ENCODE results near the gene PRRC2B. TPM values are rescaled to one million over a fixed set of nuclear protein-coding genes. Genes with fewer than 3 reads are reported as not detected.
A peak's percentile ranks its signal among the peaks of the same experiment; 100 is the strongest.

Gene PRRC2B
- total RNA-seq, 6 experiments from 2014 or later = 53.7 to 82.6 (median 57.3) TPM

DNA sequence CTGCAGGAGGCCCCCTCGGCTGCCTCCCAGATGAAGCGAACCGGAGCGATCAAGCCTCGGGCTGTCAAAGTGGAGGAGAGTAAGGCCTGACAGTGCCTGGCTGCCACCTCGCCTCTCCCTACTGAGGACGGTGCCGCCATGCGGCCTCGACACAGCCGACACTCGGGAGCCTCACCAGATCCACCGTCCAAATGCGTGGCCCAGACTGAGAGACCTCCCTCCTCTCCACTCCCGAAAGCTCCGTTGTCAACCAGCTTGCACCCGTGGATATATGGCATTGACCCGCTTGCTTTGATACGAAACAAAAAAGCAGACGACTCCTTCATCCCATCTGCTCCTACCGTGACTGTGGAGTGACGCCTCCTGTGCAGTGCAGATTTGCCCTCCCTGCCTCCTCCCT, 101.9 kb downstream of the PRRC2B start:
- no peak for ATAC-seq
- no peaks in the 10 kb centered on the region for H3K27me3 ChIP-seq
- peaks cover 0 to 74% (median 45%) of the 10 kb centered on the region in 4 donors for H3K36me3 ChIP-seq

DNA sequence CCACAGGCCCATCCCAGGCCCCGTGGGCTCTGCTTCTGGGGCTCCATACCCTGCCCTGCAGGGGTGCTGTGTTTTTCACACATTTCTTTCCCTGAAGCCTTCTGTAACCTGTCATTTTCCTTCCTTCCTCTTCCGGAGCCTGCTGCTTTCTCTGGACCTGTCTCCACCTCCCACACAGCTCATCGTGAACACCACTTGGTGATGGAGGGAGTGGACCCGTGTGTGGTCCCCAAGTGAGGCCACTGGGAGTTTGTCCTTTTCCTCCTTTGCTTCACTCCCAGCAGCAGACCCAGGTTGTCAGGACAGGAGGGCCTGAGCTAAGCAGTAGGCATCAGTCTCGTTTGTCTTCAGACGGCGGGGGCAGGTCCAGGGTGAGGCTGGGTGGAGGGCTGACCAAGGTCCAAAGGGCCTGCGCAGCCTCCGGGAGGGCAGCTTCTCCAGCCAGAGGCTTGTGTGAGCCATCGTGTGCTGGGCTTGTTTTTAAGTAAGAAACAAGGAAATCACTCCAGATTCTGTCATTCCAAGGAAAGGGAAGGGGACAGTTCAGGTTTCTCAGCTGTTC, 103.0 kb downstream of the PRRC2B start:
- intact Hi-C loops (cut with DNase I) = no loop called here
- Histone ChIP-seq H3K4me3 (no peak overlapping the region), H3K27me3 (no peaks in the 10 kb centered on the region), H3K4me1 (no peaks in the 10 kb centered on the region), H3K9me3 (no peaks in the 10 kb centered on the region), H3K36me3 (peaks cover 0 to 62% (median 36%) of the 10 kb centered on the region in 4 donors), H3K27ac (no peak overlapping the region)
- no peak for DNase-seq
- TF ChIP-seq, protein P1, sequence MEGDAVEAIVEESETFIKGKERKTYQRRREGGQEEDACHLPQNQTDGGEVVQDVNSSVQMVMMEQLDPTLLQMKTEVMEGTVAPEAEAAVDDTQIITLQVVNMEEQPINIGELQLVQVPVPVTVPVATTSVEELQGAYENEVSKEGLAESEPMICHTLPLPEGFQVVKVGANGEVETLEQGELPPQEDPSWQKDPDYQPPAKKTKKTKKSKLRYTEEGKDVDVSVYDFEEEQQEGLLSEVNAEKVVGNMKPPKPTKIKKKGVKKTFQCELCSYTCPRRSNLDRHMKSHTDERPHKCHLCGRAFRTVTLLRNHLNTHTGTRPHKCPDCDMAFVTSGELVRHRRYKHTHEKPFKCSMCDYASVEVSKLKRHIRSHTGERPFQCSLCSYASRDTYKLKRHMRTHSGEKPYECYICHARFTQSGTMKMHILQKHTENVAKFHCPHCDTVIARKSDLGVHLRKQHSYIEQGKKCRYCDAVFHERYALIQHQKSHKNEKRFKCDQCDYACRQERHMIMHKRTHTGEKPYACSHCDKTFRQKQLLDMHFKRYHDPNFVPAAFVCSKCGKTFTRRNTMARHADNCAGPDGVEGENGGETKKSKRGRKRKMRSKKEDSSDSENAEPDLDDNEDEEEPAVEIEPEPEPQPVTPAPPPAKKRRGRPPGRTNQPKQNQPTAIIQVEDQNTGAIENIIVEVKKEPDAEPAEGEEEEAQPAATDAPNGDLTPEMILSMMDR (IDR thresholded peaks at IDR 0.05) = no peak
- no peak for TF ChIP-seq POLR2A (IDR thresholded peaks at IDR 0.05)
- ATAC-seq = peak in 2 of 4 donors; percentile 19 to 53
- 65% methylated on average over 4 of the region's 10 CpGs for WGBS (ENCODE audit: insufficient coverage, low coverage, low lambda C conversion rate, missing lambda C conversion rate)

More for the DNA sequence above, 101.9 kb downstream of the PRRC2B start:
- Histone ChIP-seq H3K4me3 (no peak overlapping the region), H3K4me1 (no peaks in the 10 kb centered on the region), H3K27ac (no peak overlapping the region), H3K9me3 (no peaks in the 10 kb centered on the region)
- WGBS (ENCODE audit: insufficient coverage, low coverage, low lambda C conversion rate, missing lambda C conversion rate) = 75% methylated on average over 3 of the region's 22 CpGs
- DNase-seq = no peak
- intact Hi-C loops (cut with DNase I) = no loop called here
- TF ChIP-seq, protein P1 (IDR thresholded peaks at IDR 0.05) = no peak
- no peak for TF ChIP-seq POLR2A (IDR thresholded peaks at IDR 0.05)

DNA sequence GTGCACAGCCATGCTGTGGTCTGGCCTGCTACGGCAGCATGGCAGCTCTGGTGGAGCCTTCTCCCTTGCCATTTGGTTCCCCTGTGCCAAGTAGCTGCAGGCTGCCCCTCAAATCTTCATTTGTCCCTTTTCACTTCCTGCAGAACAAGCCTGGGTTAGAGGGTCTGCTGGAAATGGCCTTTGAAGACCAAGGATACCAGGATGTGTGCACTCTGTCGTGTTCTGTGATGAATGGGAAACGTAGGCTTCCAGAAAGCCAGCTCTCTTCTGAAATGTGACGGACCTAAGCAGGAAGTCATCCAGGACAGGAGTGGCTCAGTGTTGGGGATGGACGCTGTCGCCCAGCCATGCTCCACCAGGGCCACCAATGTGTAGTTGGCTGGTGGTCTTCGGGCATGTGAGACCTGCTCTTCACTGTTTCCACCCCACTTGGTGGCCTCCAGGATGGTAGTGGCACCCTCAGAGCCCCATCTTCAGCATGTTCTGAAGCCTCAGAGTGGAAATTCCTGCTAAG, 105.4 kb downstream of the PRRC2B start:
- ATAC-seq = no peak

DNA sequence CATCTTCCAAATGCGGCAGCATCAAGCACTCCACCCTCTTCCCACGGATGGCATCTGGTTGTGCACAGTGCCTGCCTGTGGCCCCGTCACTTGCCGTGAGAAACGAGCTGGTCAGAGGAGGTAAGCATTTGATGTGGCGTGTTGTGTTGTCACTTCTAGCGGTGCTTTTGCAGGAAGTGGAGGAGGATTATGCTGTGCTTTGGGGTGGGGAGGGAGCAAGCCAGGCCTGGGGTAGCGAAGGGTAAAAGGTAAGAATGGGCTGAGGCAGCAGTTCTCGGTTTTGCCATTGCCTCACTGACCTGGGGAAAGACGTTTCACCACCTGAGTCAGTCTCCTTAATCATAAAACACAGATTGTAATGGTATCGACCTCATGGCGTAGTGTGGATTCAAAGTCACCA, 106.5 kb downstream of the PRRC2B start:
- H3K4me3 ChIP-seq = no peak overlapping the region
- no peaks in the 10 kb centered on the region for H3K27me3 ChIP-seq
- ATAC-seq = no peak
- no peak for DNase-seq
- no peak overlapping the region for H3K27ac ChIP-seq
- peaks cover 0 to 13% (median 4%) of the 10 kb centered on the region in 4 donors for H3K4me1 ChIP-seq
- TF ChIP-seq POLR2A (IDR thresholded peaks at IDR 0.05) = no peak
- TF ChIP-seq, protein P1 (IDR thresholded peaks at IDR 0.05) = no peak
- intact Hi-C loops (cut with DNase I) = no loop called here
- no peaks in the 10 kb centered on the region for H3K9me3 ChIP-seq
- H3K36me3 ChIP-seq = peaks cover 0 to 29% (median 15%) of the 10 kb centered on the region in 4 donors
- 65% methylated on average over 11 of the region's 12 CpGs for WGBS (ENCODE audit: insufficient coverage, low coverage, low lambda C conversion rate, missing lambda C conversion rate)

More for the DNA sequence above, 105.4 kb downstream of the PRRC2B start:
- H3K4me3 ChIP-seq = no peak overlapping the region
- no peaks in the 10 kb centered on the region for H3K27me3 ChIP-seq
- H3K27ac ChIP-seq = no peak overlapping the region
- DNase-seq = no peak
- WGBS (ENCODE audit: insufficient coverage, low coverage, low lambda C conversion rate, missing lambda C conversion rate) = no CpG with 5 or more reads among the region's 7 CpGs
- H3K36me3 ChIP-seq = peaks cover 0 to 40% (median 22%) of the 10 kb centered on the region in 4 donors
- intact Hi-C loops (cut with DNase I) = no loop called here
- H3K9me3 ChIP-seq = no peaks in the 10 kb centered on the region
- H3K4me1 ChIP-seq = peaks cover 0 to 12% (median 4%) of the 10 kb centered on the region in 4 donors
- TF ChIP-seq POLR2A (IDR thresholded peaks at IDR 0.05) = no peak
- TF ChIP-seq, protein P1 (IDR thresholded peaks at IDR 0.05) = no peak

All from right lobe of liver (tissue), 6 donors.